Measurements from ENCODE around the gene GCDH. TPM values are rescaled to one million over a fixed set of nuclear protein-coding genes. Genes with fewer than 3 reads are reported as not detected.

Gene GCDH
- total RNA-seq, 4 donors from 2014 or later: 19.2 to 39.5 (median 24.6) TPM

DNA sequence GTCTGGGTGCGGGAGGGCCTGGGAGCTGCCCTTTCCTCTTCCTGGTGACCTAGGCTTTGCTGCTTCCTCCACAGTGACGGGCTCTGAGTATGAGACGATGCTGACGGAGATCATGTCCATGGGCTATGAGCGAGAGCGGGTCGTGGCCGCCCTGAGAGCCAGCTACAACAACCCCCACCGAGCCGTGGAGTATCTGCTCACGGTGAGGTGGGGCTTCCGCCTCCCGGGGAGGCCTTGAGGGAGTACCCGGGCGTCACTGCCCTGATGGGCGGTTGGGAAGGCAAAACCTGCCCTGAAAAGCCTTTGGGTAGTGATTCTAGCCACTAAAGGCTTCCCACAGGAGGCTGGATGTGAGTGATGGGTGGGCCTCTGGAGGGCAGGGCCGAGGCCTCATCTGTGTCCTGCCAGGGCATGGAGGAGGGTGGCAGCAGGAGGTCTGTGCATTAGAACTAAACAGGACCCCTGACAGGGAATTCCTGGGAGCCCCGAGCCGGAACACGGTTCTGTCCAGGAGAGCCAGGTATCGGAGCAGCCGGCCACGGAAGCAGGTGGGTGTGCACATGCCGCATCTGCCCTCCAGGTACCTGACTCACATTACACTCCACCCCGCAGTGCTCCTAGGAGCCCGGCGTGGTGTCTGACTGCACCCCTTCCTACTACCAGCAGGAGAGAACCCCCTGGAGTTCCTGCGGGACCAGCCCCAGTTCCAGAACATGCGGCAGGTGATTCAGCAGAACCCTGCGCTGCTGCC lies 57.8 kb downstream of the GCDH start:
- 78 to 81% methylated on average over 28 to 30 of the region's 30 CpGs for WGBS, 2 donors
- DNase-seq (ENCODE audit: low spot score in 2 of 2): no peak
- H3K4me3 ChIP-seq (ENCODE audit: low read depth, poor library complexity, severe bottlenecking): no peak overlapping the region
- intact Hi-C loops (cut with DNase I; ENCODE audit: low total_unique reads): loop anchor here (10.0 kb wide), 1 partner anchor 64 kb away; the partner anchor contains the start of genes DNASE2 and KLF1
- TF ChIP-seq, protein P1, sequence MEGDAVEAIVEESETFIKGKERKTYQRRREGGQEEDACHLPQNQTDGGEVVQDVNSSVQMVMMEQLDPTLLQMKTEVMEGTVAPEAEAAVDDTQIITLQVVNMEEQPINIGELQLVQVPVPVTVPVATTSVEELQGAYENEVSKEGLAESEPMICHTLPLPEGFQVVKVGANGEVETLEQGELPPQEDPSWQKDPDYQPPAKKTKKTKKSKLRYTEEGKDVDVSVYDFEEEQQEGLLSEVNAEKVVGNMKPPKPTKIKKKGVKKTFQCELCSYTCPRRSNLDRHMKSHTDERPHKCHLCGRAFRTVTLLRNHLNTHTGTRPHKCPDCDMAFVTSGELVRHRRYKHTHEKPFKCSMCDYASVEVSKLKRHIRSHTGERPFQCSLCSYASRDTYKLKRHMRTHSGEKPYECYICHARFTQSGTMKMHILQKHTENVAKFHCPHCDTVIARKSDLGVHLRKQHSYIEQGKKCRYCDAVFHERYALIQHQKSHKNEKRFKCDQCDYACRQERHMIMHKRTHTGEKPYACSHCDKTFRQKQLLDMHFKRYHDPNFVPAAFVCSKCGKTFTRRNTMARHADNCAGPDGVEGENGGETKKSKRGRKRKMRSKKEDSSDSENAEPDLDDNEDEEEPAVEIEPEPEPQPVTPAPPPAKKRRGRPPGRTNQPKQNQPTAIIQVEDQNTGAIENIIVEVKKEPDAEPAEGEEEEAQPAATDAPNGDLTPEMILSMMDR (IDR thresholded peaks at IDR 0.05): no peak
- no peak for TF ChIP-seq POLR2A (IDR thresholded peaks at IDR 0.05)

Small RNA genes within 50 kb of the gene (microRNA-seq; reads per million reads assigned to microRNA genes)
- gene MIR5695 (ENCODE audit: borderline number of aligned reads in 1 of 2, borderline replicate concordance in 2 of 2) (0 to 0.68 reads per million in 2 donors), gene MIR6515 (ENCODE audit: borderline number of aligned reads in 1 of 2, borderline replicate concordance in 2 of 2) (0 to 2.0 reads per million in 2 donors), gene MIR6794 (ENCODE audit: borderline number of aligned reads in 1 of 2, borderline replicate concordance in 2 of 2) (0 reads per million in 2 donors)

Other genes with a start within 250 kb of the GCDH start
- 10 to 100 TPM; 52.8 to 83.0 (median 74.9) TPM for gene MAN2B1, start 224.4 kb upstream of the GCDH start, total RNA-seq
- 10 to 100 TPM; 15.3 to 23.7 (median 19.3) TPM for gene WDR83, start 224.4 kb upstream of the GCDH start, total RNA-seq
- gene DHPS, start 209.3 kb upstream of the GCDH start, total RNA-seq: 100 to 1,000 TPM; 101 to 218 (median 159) TPM
- not detected for gene GNG14, start 203.2 kb upstream of the GCDH start, total RNA-seq
- 10 to 100 TPM in 3 of 4 donors, 1 to 10 TPM in 1; 7.2 to 21.4 (median 13.1) TPM for gene FBXW9, start 194.5 kb upstream of the GCDH start, total RNA-seq
- gene TNPO2, start 167.2 kb upstream of the GCDH start, total RNA-seq: 100 to 1,000 TPM in 1 of 4 donors, 10 to 100 TPM in 3; 58.3 to 160 (median 89.9) TPM
- gene TRIR, start 156.5 kb upstream of the GCDH start, total RNA-seq: 100 to 1,000 TPM; 358 to 439 (median 390) TPM
- 10 to 100 TPM; 43.2 to 63.2 (median 53.4) TPM for gene GET3, start 153.7 kb upstream of the GCDH start, total RNA-seq
- 100 to 1,000 TPM in 2 of 4 donors, 10 to 100 TPM in 2; 58.3 to 116 (median 85.5) TPM for gene BEST2, start 139.4 kb upstream of the GCDH start, total RNA-seq
- 100 to 1,000 TPM in 1 of 4 donors, 10 to 100 TPM in 3; 49.9 to 122 (median 65.8) TPM for gene HOOK2, start 115.6 kb upstream of the GCDH start, total RNA-seq
- gene JUNB, start 99.7 kb upstream of the GCDH start, total RNA-seq: 1,000 to 10,000 TPM in 1 of 4 donors, 100 to 1,000 TPM in 3; 608 to 1,091 (median 870) TPM
- 100 to 1,000 TPM; 266 to 459 (median 327) TPM for gene PRDX2, start 89.4 kb upstream of the GCDH start, total RNA-seq
- 1 to 10 TPM in 1 of 4 donors, not detected in 3; 1.6 TPM for gene THSD8, start 89.1 kb upstream of the GCDH start, total RNA-seq
- gene RNASEH2A, start 84.6 kb upstream of the GCDH start, total RNA-seq: 1 to 10 TPM; 3.3 to 7.8 (median 5.9) TPM
- not detected for gene RTBDN, start 56.6 kb upstream of the GCDH start, total RNA-seq
- 10 to 100 TPM in 2 of 4 donors, 1 to 10 TPM in 2; 5.9 to 20.8 (median 10.3) TPM for gene MAST1, start 52.6 kb upstream of the GCDH start, total RNA-seq
- gene DNASE2, start 9.7 kb upstream of the GCDH start, total RNA-seq: 10 to 100 TPM; 31.8 to 50.6 (median 36.6) TPM
- gene KLF1, start 4.0 kb upstream of the GCDH start, total RNA-seq: under 1 TPM in 1 of 4 donors, not detected in 3; 0.13 TPM
- under 1 TPM in 1 of 4 donors, not detected in 3; 0.26 TPM for gene SYCE2, start 28.1 kb downstream of the GCDH start, total RNA-seq
- 10 to 100 TPM; 45.9 to 71.4 (median 55.9) TPM for gene FARSA, start 42.6 kb downstream of the GCDH start, total RNA-seq
- 100 to 1,000 TPM; 171 to 350 (median 229) TPM for gene CALR, start 47.4 kb downstream of the GCDH start, total RNA-seq
- 100 to 1,000 TPM; 101 to 128 (median 105) TPM for gene RAD23A, start 54.7 kb downstream of the GCDH start, total RNA-seq
- 10 to 100 TPM; 21.8 to 42.3 (median 29.7) TPM for gene GADD45GIP1, start 66.1 kb downstream of the GCDH start, total RNA-seq
- under 1 TPM in 1 of 4 donors, not detected in 3; 0.32 TPM for gene DAND5, start 78.4 kb downstream of the GCDH start, total RNA-seq
- 100 to 1,000 TPM; 119 to 177 (median 136) TPM for gene NFIX, start 104.3 kb downstream of the GCDH start, total RNA-seq
- 1 to 10 TPM; 4.9 to 8.3 (median 7.0) TPM for gene LYL1, start 211.7 kb downstream of the GCDH start, total RNA-seq
- gene TRMT1, start 225.6 kb downstream of the GCDH start, total RNA-seq: 10 to 100 TPM; 17.7 to 60.4 (median 32.7) TPM
- 10 to 100 TPM; 21.4 to 46.1 (median 39.8) TPM for gene NACC1, start 227.1 kb downstream of the GCDH start, total RNA-seq

Data from lower leg skin (tissue), 4 donors.